ENCODE measurements around the gene RELN. TPM values are rescaled to one million over a fixed set of nuclear protein-coding genes. Genes with fewer than 3 reads are reported as not detected.

RELN gene
- total and polyA plus RNA-seq, 2 of the 13 experiments (the other 11 are each of a cell fraction or from before 2014, with no cell fraction given) = 315 to 332 TPM

DNA sequence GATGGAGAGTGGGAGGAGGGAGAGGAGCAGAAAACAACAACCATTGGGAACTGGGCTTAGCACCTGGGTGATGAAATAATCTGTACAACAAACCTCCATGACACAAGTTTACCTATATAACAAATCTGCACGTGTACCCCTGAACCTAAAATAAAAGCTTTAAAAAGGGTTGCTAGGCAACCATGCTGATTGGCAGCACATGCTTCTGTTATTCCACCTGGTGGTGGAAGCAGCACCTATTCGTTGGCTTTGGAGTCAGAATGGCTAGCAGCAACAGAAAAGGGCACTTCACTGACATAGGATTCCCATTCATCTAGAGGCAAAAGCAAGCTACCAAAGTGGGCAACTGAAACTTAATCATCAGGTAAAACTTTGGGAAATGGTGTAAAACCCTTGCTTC, 57.1 kb downstream of the RELN start (continued):
- no peak for TF ChIP-seq RERE (CRISPR knock-in tag; IDR thresholded peaks at IDR 0.05; ENCODE audit: low read depth)
- TF ChIP-seq ZNF383 (CRISPR knock-in tag; IDR thresholded peaks at IDR 0.05; ENCODE audit: borderline replicate concordance) = no peak
- no peak for TF ChIP-seq ZNF605 (CRISPR knock-in tag; IDR thresholded peaks at IDR 0.05)
- TF ChIP-seq CC2D1A (CRISPR knock-in tag; IDR thresholded peaks at IDR 0.05) = no peak
- TF ChIP-seq ONECUT2 (CRISPR knock-in tag; IDR thresholded peaks at IDR 0.05) = no peak
- no peak for TF ChIP-seq ZNF33B (CRISPR knock-in tag; IDR thresholded peaks at IDR 0.05)
- TF ChIP-seq, protein P1, sequence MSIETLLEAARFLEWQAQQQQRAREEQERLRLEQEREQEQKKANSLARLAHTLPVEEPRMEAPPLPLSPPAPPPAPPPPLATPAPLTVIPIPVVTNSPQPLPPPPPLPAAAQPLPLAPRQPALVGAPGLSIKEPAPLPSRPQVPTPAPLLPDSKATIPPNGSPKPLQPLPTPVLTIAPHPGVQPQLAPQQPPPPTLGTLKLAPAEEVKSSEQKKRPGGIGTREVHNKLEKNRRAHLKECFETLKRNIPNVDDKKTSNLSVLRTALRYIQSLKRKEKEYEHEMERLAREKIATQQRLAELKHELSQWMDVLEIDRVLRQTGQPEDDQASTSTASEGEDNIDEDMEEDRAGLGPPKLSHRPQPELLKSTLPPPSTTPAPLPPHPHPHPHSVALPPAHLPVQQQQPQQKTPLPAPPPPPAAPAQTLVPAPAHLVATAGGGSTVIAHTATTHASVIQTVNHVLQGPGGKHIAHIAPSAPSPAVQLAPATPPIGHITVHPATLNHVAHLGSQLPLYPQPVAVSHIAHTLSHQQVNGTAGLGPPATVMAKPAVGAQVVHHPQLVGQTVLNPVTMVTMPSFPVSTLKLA (IDR thresholded peaks at IDR 0.05) = no peak
